Forelimb muscle (tissue), 1 donor: Measurements from ENCODE around the gene CRYBG2. TPM values are rescaled to one million over a fixed set of nuclear protein-coding genes. Genes with fewer than 3 reads are reported as not detected.
"Not testable (repeated sequence)": the region's sequence is repeated elsewhere in the genome, so short reads cannot be mapped to it uniquely, and the experiment has no call there.

Experiments
- DNase-seq: peaks from one replicate; pipeline ENCODE4 v3.0.0-alpha.2; 2013; ENCODE audit warnings: low read depth
- polyA plus RNA-seq: library from polyadenylated mRNA; unstranded; fragments of 120-200 nt; gene quantifications from one replicate; pipeline ENCODE4 v1.2.1, GENCODE V29; 2013; ENCODE audit not compliant: insufficient read length

Gene CRYBG2, protein sequence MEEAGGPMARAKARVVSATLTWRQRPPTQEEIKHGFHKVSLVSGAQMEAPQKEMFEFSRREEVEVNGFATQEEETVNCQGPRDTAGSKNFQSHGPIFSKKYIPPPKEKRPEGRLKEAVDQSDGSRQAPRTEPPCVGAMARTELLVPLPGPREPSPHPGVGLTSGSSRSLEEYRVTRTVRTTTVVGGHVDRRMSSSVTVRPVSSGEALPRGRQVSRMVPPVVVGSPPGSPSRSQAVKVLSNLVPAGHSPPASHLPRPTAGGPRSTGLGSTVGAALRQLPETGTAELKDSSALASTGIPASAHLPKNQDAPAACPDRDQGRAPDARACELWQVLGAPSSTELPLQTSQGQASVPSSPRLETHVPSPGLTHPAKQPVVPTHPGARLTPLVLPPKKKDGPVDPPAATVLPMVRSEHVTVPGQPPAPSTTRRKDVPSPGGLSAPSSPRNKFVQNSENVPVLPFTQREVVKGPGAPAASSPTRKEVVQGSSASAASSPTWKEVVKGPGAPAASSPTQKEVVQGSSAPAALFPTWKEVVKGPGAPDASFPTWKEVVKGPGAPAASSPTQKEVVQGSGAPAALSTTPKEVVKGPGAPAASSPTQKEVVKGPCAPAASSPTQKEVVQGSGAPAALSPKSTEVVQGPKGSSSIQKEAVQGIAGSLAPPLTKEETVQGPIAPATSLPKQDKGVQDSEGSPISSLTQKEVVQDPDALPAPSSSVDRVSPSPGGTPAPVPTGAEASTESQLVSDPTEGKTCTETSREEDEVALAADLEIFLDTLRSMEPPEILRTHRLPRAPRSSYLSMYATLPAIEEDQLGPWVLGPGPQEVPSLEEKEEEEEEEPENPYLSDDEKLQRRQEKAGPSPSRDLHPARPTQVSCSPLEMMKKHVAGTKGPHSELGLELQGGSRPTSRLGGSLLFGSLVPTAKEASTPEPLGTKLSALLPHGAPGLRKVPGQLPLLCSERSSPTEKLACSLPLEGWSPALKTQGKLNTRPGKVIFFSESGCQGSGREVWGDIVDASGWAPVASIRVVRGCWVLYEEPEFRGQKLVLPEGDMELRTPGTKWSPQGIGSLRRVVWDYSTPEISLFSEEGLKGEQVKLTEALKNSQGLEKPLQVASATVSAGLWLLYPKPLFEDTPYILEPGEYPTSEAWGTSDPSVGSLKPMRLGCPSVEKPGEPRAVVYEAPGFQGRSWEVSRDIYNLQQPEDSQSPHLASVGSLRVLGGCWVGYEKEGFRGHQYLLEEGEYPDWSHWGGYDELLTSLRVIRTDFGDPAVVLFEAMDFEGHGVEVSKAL (N-terminal part only)
- polyA plus RNA-seq: not detected

- DNase-seq: no peak
Observed at GRCh38 chr1:26353976-26354820, at the start of gene CRYBG2. Gene CRYBG2, minus strand, starts transcription at chr1:26354130. Its CDS starts 7,473 bp downstream, at chr1:26346657.

DNA sequence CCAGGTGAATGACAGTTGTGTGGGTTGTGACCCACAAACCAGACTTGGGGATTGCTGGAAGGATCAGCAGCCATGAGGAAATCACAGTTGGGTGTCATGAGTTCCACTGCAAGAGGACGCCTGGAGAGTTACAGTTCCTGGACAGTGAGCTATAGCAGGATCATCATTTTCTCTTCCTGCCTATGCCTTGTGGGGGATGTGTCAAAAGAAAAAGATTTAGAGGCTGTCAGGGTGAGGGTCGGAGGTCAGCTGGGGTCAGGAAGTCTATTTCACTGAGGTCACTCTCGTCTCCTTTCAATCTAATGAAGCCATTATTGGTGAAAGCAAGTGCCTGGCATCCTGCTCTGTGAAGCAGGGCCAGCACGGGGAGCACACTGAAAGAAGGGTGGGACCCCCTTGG, 49.7 kb upstream of the CRYBG2 start:
- no peak for DNase-seq

GRCh38 chr1:26401891-26402290, 48.0 kb upstream of the CRYBG2 start:
- no peak for DNase-seq

- no peak for DNase-seq
Observed at GRCh38 chr1:26399034-26399433, 45.1 kb upstream of the CRYBG2 start.

- DNase-seq: no peak
Observed at GRCh38 chr1:26395754-26396153, 41.8 kb upstream of the CRYBG2 start.

DNA sequence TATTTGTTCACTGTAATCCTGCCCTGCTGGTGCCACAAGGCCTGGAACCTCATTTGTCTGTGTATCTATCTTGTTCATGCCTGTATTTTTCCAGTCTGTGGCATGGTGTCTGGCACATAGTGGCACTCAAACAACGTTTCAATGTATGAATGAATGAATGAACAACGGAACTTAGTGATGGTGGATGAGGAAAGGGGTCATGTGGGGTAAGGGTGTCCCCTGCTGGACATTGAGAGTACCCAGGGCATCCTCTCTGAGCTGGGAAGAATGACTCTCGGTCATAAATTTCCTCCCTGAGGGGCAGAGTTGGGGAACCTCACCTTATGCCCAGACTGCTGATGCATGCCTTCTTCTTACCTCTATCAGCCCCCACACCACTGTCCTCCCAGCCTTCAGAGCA, 37.5 kb upstream of the CRYBG2 start:
- DNase-seq: no peak

DNA sequence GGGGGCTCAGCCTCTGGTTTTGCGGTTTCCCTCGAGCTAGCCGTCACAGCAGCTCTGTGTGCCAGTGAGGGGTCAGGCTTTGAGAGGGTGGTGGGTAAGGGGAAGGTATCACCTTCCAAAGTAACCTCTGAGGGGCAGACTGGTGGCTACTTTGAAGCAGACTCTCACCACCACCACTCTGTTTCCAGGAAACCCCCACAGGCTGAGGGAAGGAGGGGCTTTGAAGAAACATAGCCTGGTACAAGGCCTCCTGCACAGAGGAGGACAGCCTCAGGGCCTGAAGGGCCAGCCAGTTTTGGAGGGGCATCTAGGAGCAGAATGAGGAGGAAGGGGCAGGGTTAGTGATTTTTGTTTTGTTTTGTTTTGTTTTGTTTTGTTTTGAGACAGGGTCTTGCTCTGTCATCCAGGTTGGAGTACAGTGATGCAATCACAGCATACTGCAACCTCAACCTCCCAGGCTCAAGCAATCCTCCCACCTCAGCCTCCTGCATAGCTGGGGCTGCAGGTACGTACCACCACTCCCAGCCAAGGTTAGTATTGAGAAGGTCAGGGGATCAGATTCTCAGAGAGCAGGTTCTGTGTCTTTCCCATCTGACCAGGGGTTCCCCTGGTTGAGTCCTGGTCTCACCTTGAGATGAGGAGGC, 35.8 kb upstream of the CRYBG2 start:
- DNase-seq: no peak

- no peak for DNase-seq
Observed at GRCh38 chr1:26388791-26389445, 35.0 kb upstream of the CRYBG2 start.

- no peak for DNase-seq
Observed at GRCh38 chr1:26387447-26387846, 33.5 kb upstream of the CRYBG2 start.

- not testable (repeated sequence) for DNase-seq
Observed at GRCh38 chr1:26385063-26385462, 31.1 kb upstream of the CRYBG2 start.

- DNase-seq: no peak
Observed at GRCh38 chr1:26384076-26384475, 30.1 kb upstream of the CRYBG2 start.

GRCh38 chr1:26378879-26379251, 24.9 kb upstream of the CRYBG2 start:
- no peak for DNase-seq

DNA sequence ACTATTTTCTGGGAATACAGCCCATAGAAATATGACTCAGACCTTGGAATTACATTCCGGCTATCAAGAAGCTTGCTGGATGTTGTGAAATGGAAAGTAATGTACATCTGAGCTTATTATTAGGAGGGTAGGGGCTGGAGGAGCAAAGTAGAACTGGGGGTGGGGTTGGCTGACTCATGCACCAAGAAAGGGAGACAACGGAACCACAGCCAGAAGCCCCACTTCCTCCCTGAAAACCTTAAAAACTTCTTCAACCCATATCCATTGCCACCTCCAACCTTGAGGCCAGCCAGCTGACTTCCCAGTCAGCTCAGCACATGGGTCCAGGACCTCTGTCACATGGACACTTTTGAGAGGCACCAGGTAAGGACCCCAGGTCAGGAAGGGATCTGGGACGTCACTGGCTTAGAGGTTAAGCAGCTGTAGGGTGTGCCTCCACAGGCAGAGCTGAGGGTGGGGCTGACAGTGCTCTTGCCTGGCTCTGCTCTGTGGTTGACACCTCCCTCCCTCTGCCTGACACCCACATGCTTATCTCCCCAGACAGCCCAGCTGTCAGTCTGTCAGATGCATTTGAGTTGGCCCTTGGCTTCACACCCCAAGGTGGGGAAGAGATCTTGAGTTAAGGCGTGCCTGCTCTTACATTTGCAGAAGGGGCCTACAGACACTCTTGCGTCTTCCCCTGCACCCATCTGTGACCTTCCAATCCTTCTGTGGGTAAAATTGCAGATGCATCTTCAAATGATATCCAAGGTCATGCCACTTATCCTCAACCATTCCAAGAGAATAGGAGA, 24.4 kb upstream of the CRYBG2 start:
- peak; percentile 28 for DNase-seq

DNA sequence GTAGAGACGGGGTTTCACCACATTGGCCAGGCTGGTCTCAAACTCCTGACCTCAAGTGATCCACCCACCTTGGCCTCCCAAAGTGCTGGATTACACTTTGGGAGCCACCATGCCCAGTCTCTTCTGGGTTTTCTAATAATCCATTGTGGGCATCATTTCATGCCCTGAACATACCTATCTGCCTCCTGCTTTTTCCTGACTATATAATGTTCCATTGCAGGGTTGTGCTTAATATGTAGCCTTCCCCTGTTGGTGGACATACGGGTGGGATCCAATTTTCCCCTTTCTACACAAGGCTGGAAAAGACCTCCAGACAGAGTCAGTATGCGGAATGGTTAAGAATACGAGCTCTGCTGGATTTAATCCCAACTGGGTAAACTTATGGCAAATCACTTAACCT, 22.1 kb upstream of the CRYBG2 start:
- no peak for DNase-seq

- no peak for DNase-seq
Observed at GRCh38 chr1:26375081-26375480, 21.2 kb upstream of the CRYBG2 start.

DNA sequence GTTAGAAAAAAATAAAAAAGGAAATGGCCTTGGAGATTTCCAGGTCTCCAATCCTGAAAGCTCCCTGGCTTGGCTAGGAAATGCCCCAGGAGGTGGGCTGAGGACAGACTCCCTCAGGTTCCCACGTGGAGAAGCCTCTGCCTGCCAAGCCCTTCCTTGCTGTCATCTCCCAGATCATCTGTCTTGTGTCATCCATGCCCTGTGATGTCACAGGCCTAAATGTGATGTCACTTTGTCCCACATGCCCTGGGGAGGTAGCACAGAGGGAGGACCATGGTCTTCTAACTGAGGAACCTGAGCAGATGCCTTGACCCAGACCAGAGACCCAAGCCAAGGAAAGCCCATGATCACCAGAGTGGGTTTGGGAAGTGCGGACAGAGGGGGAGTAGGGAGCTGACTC, 20.4 kb upstream of the CRYBG2 start:
- DNase-seq: not testable (repeated sequence)

GRCh38 chr1:26373789-26374188, 19.9 kb upstream of the CRYBG2 start:
- DNase-seq: no peak

- no peak for DNase-seq
Observed at GRCh38 chr1:26373281-26373680, 19.4 kb upstream of the CRYBG2 start.

DNA sequence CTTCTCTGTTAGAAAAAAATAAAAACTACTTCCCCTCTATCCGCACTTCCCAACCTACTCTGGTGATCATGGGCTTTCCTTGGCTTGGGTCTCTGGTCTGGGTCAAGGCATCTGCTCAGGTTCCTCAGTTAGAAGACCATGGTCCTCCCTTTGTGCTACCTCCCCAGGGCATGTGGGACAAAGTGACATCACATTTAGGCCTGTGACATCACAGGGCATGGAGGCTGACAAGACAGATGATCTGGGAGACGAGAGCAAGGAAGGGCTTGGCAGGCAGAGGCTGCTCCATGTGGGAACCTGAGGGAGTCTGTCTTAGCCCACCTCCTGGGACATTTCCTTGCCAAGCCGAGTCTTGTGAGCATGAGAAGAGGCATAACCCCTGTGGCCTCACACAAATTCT, 18.7 kb upstream of the CRYBG2 start, which contains the start of gene ZNF683:
TSS of gene ZNF683 (minus strand) at position 140 of the 400 bp plus-strand sequence. CDS start 4,179 bp downstream, outside the sequence.
- not testable (repeated sequence) for DNase-seq
